ENCODE measurements around the gene ERICH4.

DNA sequence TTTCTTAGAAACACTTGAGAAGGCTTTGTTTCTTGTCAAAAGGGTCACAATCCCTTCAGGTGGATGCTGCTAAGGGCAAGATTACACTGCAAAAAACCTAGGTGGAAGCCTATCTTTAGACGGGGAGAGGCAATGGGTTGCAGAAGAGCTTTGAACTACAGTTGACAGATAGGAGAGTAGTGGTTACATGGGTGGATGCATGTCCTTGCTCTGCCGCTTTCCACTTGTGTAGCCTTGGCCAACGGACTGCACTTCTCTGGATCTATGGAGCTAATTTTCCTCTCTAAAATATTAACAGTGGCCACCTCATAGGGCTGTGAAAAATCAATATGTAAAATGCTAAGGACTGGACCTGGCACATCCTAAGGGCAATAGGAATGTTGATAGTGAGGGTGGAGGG lies 44.4 kb upstream of the ERICH4 start:
- TF ChIP-seq, protein P1, sequence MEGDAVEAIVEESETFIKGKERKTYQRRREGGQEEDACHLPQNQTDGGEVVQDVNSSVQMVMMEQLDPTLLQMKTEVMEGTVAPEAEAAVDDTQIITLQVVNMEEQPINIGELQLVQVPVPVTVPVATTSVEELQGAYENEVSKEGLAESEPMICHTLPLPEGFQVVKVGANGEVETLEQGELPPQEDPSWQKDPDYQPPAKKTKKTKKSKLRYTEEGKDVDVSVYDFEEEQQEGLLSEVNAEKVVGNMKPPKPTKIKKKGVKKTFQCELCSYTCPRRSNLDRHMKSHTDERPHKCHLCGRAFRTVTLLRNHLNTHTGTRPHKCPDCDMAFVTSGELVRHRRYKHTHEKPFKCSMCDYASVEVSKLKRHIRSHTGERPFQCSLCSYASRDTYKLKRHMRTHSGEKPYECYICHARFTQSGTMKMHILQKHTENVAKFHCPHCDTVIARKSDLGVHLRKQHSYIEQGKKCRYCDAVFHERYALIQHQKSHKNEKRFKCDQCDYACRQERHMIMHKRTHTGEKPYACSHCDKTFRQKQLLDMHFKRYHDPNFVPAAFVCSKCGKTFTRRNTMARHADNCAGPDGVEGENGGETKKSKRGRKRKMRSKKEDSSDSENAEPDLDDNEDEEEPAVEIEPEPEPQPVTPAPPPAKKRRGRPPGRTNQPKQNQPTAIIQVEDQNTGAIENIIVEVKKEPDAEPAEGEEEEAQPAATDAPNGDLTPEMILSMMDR (IDR thresholded peaks at IDR 0.05 in 2 of 3, conservative IDR thresholded peaks at IDR 0.05 in 1 of 3; ENCODE audit: borderline replicate concordance in 1 of 3, insufficient read depth in 1 of 3, low read depth in 2 of 3, low read length in 2 of 3): no peak
- TF ChIP-seq, protein P2, sequence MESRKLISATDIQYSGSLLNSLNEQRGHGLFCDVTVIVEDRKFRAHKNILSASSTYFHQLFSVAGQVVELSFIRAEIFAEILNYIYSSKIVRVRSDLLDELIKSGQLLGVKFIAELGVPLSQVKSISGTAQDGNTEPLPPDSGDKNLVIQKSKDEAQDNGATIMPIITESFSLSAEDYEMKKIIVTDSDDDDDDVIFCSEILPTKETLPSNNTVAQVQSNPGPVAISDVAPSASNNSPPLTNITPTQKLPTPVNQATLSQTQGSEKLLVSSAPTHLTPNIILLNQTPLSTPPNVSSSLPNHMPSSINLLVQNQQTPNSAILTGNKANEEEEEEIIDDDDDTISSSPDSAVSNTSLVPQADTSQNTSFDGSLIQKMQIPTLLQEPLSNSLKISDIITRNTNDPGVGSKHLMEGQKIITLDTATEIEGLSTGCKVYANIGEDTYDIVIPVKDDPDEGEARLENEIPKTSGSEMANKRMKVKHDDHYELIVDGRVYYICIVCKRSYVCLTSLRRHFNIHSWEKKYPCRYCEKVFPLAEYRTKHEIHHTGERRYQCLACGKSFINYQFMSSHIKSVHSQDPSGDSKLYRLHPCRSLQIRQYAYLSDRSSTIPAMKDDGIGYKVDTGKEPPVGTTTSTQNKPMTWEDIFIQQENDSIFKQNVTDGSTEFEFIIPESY (IDR thresholded peaks at IDR 0.05; ENCODE audit: extremely low read depth, insufficient replicate concordance, low read length): no peak
- no peak for TF ChIP-seq JUND (IDR thresholded peaks at IDR 0.05)
- TF ChIP-seq POLR2A (IDR thresholded peaks at IDR 0.05; ENCODE audit: borderline replicate concordance, extremely low read depth, insufficient read depth, insufficient read length): no peak
- TF ChIP-seq RAD21 (IDR thresholded peaks at IDR 0.05; ENCODE audit: low read depth): no peak
- TF ChIP-seq, protein P3, sequence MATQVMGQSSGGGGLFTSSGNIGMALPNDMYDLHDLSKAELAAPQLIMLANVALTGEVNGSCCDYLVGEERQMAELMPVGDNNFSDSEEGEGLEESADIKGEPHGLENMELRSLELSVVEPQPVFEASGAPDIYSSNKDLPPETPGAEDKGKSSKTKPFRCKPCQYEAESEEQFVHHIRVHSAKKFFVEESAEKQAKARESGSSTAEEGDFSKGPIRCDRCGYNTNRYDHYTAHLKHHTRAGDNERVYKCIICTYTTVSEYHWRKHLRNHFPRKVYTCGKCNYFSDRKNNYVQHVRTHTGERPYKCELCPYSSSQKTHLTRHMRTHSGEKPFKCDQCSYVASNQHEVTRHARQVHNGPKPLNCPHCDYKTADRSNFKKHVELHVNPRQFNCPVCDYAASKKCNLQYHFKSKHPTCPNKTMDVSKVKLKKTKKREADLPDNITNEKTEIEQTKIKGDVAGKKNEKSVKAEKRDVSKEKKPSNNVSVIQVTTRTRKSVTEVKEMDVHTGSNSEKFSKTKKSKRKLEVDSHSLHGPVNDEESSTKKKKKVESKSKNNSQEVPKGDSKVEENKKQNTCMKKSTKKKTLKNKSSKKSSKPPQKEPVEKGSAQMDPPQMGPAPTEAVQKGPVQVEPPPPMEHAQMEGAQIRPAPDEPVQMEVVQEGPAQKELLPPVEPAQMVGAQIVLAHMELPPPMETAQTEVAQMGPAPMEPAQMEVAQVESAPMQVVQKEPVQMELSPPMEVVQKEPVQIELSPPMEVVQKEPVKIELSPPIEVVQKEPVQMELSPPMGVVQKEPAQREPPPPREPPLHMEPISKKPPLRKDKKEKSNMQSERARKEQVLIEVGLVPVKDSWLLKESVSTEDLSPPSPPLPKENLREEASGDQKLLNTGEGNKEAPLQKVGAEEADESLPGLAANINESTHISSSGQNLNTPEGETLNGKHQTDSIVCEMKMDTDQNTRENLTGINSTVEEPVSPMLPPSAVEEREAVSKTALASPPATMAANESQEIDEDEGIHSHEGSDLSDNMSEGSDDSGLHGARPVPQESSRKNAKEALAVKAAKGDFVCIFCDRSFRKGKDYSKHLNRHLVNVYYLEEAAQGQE (IDR thresholded peaks at IDR 0.05; ENCODE audit: low read depth): no peak
- TF ChIP-seq SP1 (IDR thresholded peaks at IDR 0.05; ENCODE audit: low read depth): no peak

Data from HCT116 (cell line).